Measurements from ENCODE around the gene PDE3B.

The PDE3B gene

GRCh38 chr11:14886513-14886912 lies 242.9 kb downstream of the PDE3B start:
- DNase-seq (ENCODE audit: low spot score): no peak

- DNase-seq (ENCODE audit: low spot score): peak; percentile 89
These were observed 247.8 kb downstream of the PDE3B start for GRCh38 chr11:14891143-14892035.

- DNase-seq (ENCODE audit: low spot score): peak; percentile 96
These were observed 248.5 kb downstream of the PDE3B start, which contains the start of gene CYP2R1 for GRCh38 chr11:14892036-14892556. TSS of gene CYP2R1 (minus strand) at chr11:14892231. CDS start at chr11:14892205, 26 bp downstream.

GRCh38 chr11:14892577-14892976 lies 249.0 kb downstream of the PDE3B start:
- no peak for DNase-seq (ENCODE audit: low spot score)

GRCh38 chr11:14894657-14895598 lies 251.3 kb downstream of the PDE3B start:
- DNase-seq (ENCODE audit: low spot score): no peak

GRCh38 chr11:14898355-14898754 lies 254.8 kb downstream of the PDE3B start:
- DNase-seq (ENCODE audit: low spot score): no peak

- no peak for DNase-seq (ENCODE audit: low spot score)
These were observed 255.3 kb downstream of the PDE3B start for GRCh38 chr11:14898906-14899305.

- no peak for DNase-seq (ENCODE audit: low spot score)
These were observed 259.2 kb downstream of the PDE3B start for GRCh38 chr11:14902650-14903350.

GRCh38 chr11:14904745-14905103 lies 261.1 kb downstream of the PDE3B start:
- DNase-seq (ENCODE audit: low spot score): peak; percentile 81

GRCh38 chr11:14905104-14906033 lies 261.8 kb downstream of the PDE3B start:
- peak; percentile 78 for DNase-seq (ENCODE audit: low spot score)

GRCh38 chr11:14906578-14906977 lies 263.0 kb downstream of the PDE3B start:
- DNase-seq (ENCODE audit: low spot score): no peak

GRCh38 chr11:14906993-14907392 lies 263.4 kb downstream of the PDE3B start:
- no peak for DNase-seq (ENCODE audit: low spot score)

- peak; percentile 89 for DNase-seq (ENCODE audit: low spot score)
These were observed 264.0 kb downstream of the PDE3B start for GRCh38 chr11:14907411-14908213.

GRCh38 chr11:14908214-14908880 lies 264.7 kb downstream of the PDE3B start:
- peak; percentile 41 for DNase-seq (ENCODE audit: low spot score)

- DNase-seq (ENCODE audit: low spot score): no peak
These were observed 270.9 kb downstream of the PDE3B start for GRCh38 chr11:14914536-14914935.

- DNase-seq (ENCODE audit: low spot score): no peak
These were observed 272.8 kb downstream of the PDE3B start for GRCh38 chr11:14916403-14916802.
